ENCODE data around the gene VDAC1.

Gene VDAC1

DNA sequence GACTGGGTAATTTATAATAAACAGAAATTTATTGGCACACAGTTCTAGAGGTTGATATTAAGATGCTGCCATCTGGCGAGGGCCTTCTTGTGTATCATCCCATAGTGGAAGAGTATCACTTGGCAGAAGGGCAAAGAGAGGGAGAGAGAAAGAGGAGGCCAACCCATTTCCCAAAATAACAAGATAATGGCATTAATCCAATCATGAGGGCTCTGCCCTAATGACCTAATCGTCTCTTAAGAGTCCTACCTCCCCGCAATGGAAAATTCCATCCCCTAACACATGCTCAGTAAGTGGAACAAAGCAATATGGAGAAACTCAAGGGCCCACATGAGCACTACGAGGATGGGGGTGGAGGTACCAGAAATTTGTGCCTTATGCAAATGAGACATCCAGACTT lies 17.6 kb upstream of the VDAC1 start:
- no peak for DNase-seq

DNA sequence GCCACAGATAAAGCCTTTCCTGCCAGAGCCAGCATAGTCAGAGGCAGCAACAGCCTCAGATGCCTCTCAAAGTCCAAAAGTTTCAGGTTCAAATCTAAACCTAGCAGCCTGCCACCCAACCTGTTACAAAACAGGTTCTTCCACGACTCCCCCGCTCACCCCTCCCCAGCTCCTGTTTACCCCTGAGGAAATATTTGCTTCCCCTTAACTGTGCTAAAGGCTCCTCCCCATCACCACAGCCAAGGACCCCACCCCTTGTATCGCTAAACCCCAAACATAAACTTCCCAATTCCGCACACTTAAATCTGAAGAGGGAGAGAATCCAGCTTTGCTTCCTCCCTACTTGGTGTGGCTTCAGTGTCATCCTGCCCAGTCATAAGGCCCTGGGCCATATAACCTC lies 15.4 kb upstream of the VDAC1 start:
- DNase-seq, result no peak

DNA sequence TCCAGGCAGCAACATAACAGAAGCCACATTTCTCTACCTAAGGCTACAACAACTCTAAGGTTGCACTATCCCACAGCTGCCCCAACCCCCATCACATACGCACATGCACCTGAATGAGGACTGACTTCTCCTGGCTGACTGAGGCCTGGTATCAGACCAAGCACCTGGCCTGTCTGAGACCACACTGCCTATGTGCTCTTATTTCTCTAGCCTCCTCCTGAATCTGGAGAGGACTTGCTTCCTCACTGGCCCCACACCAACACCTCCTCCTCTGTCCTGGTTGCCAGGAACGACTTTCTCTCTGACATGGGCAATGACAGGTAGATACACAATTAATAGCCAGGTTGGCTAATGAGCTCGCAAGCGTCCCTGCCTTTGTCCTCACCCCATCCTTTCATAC lies 14.9 kb upstream of the VDAC1 start:
- no peak for DNase-seq

DNA sequence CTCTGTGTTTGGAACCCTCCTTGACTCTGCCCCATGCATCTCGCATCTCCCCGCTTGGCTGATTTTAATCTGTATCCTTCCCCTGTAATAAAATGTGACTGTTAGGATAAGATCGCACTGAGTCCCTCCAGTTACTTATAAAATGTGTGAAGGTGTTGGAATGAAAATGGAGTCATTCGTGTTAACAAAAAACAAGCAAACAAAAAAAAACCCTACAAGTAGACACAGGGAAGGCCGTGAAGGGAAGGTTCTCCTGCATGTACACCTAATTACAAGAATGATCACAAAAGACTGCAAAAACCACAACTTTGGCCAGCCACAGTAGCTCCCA lies 14.2 kb upstream of the VDAC1 start:
- DNase-seq, result no peak

DNA sequence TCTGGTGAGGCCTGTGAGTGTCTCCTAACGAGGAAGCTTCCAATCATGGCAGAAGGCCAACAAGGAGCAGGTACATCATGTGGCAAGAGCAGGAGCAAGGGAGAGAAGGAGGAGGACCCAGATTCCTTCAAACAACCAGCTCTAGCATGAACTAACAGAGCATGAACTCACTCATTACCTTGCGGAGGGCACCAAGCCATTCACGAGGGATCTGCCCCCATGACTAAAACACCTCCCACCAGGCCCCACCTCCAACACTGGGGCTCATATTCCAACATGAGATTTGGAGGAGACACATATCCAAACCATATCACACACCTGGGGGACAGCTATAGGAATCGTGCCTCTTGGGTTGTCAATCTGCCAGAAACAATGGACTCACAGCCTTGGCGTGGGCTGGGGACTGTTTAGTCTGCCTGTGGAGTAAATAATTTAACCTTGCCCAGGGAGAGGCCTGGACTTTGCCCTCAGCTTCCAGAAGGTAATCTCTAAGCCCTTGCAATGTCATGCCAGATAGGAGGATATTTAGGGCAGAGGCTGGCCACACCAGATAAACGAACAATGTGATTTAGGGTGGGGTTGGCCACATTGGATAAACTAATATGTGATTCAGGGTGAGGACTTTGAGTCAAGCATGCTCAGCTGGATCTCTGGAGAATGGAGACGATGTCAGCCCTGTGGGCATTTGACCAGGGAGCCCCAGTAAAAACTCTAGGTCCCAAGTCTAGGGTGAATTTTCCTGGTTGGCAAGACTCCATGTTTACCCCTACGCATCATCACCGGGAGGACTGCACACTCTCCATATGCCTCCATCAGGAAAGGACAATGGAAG lies 13.6 kb upstream of the VDAC1 start:
- DNase-seq, result no peak

DNA sequence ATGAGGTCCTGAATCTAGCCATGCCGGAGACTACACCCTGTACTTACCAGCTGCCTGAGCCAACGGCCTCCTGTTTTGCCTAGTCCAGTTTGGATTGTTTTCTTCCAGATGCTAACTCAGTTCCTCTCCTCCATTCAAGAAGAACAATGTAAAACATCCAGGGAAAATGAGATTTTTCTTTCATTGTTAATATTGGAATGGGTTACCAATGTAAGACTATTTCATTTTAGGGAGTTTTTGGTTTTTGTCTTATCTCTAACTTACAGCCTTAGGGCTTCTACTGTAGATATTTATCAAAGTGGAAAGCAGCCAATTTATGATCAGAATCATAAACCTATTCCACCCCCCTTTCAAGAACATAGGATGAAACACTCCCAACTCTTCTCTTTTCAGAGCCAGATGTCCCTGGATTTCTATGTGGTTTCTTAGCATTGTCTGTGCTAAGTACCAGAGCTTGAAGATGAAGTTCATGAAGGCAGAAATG lies 3.5 kb upstream of the VDAC1 start:
- DNase-seq, result no peak

DNA sequence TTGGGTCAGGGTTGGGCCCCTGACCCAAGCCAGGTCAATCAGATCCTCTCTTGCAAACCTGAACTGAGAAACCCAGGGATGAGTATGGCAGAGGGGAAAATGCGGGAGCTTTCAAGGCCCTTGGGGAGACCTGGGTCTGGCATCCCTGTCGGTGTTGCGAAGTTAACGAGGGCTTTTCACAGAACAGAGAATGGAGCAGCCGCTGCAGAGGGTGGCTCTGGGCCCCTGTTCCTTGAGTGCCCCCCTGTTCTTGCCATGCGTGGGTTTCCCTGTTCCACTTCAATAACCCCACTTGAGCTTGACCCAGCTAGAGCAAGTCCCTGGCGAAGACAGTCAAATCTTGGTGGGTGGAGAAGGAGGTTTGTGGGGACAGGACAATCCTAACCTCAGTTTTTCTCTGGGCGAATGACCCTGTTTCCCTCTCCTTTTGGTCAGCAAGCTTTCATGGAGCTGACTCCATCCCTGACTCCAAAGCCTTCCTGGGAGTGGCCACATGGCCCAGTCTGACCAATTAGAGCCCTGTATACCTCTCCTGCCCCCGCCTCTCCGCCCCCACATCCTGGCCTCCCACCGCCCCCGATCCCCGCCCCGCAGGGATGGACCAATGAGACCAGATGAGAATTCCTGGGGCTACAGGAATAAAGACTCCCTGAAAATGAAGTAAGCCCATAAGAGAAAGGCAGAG lies 2.9 kb upstream of the VDAC1 start:
- DNase-seq, result no peak

DNA sequence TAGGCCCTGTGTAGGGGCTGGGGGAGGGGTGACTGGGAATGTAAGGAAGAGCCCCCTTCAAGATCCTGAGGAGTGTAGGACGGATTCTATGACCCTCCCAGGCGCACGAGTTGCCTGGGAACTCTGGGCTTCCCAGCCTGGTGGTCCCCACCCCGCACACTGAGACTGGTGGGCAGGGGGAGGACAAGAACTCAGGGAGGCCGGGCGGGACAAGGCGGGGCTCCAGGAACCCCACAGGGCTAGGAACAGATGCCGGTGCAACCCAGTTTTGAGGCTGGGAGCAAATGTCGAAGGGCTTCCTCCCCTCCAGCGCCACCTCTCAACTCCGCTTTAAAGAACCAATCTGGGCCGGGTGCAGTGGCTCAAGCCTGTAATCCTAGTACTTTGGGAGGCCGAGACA lies 1.3 kb upstream of the VDAC1 start:
- no peak for DNase-seq

DNA sequence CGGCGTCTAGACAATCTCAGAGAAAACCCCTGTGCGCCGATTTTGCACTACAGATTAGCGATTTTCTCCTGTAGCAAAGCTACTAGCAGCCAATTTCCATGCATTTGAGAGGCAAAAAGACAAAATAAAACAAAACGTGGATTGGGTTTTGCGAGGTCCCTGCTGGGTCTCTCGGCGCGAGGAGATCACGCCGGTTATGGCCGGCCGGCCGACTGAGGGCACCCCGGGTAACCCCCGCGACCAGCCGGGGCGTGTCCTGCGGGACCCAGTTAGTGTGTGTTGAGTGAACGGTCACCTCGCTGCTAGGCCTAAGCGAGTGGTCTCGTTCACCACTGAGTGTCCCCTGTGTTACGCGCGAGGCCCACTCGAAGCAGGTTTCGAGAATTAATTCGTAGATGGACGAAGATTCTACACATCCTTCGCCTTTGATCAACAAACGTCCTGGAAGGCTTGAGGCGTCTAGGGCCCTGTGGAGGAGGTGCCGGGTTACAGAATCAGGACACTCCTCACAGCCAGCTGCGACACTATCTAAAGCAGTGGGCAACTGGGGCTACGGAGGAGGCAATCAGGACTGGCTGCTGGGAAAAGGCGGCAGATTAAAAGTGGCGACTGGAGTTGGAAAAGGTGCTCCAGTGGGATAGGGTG lies 764 bp upstream of the VDAC1 start:
- no peak for DNase-seq

DNA sequence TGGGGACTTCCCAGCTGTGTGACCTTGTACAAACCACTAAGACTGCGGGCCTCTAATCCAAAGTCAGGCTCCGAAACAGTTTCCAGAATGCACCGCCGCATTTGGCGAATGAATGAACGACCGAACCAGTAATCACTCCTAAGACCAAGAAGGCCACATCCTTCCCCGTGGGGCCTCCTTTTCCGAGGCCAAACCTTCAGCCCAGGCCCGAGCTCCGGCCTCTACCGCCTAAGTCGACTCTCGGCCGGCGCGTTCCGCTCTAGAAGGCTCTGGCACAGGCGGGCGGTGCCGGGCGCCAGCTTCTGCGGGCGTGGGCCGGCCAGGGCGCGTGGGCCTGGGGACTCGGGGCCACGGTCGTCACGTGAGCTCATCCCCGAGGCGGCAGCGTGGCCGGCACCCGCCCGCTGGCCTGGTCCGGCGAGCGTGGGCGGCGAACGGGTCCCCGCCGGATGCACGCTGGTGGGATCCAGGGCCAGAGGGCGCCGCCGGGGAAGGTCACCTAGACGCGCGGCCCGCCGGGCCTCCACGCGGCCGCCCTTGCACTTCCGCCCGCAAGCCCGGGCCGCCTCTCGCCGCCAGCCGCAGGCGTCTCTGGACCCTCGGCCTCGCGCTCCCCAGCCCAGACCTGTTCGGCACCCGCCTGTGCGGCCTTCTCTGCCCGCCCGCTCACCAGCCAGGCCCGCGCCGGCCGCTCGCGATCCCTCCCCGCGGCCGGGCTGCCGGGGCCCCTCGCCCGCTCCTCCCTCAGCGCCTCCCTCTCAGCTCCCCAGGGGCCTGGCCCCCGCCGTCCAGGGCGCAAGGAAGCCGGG lies 754 bp downstream of the VDAC1 start:
- no peak for DNase-seq

DNA sequence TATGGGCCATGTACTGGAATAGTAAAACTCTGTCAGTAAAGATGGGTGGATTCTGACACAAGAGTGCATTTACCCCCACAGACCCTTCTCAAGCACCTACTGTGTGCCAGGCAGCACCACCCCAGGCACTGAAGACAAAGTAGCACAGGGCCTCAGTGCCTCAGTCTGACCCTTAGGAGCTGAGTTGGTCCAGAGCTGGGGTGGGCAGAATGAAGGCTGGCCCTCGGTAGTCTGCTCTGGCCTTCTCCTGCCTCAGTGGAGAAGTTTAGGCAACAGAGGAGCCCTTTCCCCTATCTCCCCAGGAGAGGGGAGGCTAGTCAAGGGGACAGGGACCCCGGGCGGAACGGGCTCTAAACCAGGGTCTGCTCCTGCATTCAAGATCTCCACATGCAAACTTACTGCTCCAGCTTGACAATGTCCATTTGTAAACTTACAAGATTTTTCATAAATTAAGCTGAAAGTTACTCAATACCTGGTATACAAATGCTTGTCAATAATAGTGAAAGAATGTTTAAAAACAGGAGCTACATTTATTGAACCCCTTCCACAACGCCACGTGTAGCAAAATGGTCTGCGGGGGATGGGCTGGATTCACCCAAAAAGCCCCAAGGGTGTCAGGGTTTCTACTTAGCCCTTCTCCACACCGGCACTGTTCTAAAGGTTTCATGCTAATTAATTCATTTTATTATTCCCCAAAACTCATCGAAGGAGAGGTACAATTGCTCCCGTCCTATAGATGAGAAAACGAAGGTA lies 1.5 kb downstream of the VDAC1 start:
- DNase-seq, result no peak

DNA sequence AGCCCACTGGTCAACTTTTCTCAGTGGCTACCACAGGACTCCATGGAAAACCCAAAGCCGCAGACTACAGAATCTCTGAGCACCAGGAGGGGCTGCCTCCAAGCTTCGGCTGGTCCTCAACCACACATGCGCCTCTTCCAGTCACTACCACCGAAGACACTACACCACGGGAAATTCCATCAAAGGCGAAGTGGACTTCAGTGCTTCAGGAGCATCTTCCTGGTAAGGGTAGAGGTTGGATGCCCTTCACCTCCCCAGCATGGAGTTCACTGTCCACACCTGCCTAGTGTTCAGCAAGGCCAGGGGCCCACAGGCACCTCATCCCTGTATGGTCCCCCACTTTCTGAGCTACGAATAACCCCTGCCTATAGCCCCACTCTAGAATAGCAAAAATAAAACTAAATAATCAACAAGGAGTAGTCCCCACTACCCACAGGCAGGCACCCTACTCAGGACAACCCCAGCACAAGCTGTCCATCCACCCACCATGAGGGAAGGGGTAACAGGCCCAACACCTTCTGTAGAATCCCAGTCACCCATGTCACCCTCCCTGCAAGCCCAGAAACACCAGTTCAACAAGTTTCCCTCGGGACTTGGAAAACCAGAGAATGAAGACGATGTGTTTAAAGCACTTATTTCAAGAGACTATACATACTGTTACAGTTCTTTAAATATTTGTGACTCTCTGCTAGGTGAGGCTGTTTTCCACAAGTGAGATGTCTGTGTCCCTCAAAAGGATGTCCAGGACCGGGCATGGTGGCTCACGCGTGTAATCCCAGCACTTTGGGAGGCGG lies 2.6 kb downstream of the VDAC1 start:
- no peak for DNase-seq

DNA sequence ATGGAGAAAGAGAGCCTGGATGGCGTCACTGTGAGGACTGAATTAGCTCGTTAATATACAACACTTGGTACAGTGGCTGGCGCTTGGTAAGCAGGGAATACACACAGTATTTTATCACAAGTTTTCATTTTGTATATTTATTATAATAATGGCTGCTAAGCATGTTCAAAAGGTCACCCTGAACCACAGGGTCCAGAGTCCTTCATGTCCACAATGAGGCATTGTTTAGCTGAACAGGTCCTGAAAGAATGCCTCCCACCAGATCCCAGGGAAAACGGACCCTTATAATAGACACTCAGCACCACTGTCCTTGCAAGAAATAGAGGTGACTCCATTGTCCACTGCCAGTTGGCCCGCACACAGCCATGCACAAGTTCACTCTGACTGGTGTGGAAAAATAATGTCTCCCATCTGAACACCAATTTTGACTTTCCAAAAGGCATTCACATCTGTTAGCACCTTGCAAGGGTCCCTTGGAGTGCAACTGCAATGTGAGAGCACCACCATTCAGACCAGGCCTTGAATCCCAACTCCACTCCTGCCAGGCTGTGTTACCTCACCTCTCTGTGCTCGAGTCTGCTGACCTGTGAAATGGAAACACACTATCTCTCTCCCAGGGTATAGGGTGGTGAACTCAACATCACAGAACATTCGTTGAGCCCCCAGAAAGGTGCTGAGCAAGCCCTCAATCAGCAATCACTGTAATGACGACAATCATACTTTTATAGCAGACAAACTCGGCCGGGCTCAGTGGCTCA lies 3.9 kb downstream of the VDAC1 start:
- no peak for DNase-seq

DNA sequence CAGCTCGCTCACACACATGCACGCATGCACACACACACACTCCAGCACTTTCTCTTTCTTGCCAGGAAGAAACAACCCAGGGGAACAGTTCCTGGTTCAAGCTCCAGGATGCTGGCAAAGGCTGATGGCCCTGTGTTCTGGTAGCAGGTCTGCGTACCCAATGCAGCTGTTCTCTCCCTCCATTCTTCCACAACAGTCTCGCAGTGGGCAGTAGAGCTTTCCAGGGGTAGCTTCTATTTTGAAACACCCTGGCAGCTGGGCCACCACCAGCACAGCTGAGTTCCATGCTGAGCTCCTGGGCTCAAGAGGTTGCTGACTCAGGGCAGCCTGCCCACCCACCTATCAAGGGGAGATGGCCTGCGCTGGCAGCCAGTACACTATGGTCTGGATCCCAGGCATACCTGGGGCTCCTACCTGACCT lies 4.7 kb downstream of the VDAC1 start:
- no peak for DNase-seq

DNA sequence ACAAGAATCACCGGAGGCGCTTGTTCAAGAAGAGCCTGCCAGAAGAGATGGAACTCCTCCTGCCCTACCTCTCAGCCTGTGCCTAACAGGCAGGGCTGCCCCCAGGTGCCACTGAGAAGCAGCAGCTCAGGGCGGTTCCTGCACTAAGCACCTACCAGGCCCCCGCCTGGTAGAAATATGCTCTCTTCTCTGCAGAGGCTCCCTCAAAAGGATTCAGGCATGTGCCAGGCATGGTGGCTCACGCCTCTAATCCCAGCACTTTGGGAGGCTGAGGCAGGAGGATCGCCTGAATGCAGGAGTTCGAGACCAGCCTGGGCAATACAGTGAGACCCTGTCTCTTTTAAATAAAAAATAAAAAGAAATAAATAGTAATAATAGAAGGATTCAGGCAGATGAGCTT lies 6.0 kb downstream of the VDAC1 start:
- DNase-seq, result no peak

DNA sequence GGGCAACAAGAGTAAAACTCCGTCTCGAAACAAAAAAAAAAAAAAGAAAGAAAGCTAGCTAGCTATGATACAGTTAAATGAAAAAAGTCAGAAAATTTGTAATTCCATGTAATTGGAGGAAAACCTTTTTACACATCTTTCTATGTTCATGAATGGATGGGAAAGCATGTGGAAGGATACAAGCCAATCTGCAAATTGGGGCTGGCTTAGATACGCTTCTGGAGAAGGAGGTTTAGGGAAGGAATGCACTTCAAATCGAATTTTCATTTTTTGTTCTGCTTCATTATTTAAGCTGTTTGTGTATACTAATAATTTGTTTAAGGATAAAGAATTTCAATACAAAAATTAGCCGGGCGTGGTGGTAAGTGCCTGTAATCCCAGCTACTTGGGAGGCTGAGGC lies 6.7 kb downstream of the VDAC1 start:
- DNase-seq, result no peak

DNA sequence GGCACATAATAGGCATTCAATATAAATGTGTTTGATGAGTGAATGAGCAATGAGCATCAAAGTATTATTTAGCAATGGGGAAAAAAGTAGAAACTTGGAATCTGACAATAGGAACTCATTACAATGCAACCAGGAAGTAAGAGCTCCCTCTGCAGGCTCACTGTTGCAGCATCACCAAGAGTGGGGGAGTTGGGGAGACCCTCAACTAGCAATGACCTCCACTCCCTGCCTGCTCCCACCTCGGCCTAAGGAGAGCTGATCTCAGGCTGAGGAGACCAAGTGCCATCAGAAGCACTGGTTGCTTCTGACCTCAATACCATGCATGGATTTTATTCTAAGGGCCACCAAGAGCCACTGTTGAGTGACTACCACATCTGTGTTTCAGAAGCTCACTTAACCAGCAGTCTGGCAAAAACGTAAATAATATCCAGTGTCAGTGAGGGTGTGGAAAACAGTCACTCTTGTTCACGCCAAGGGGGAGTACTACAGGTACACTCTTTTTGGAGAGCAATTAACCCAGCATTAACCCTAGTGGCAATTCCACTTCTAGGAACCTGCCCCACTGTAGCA lies 8.0 kb downstream of the VDAC1 start:
- DNase-seq, result no peak

DNA sequence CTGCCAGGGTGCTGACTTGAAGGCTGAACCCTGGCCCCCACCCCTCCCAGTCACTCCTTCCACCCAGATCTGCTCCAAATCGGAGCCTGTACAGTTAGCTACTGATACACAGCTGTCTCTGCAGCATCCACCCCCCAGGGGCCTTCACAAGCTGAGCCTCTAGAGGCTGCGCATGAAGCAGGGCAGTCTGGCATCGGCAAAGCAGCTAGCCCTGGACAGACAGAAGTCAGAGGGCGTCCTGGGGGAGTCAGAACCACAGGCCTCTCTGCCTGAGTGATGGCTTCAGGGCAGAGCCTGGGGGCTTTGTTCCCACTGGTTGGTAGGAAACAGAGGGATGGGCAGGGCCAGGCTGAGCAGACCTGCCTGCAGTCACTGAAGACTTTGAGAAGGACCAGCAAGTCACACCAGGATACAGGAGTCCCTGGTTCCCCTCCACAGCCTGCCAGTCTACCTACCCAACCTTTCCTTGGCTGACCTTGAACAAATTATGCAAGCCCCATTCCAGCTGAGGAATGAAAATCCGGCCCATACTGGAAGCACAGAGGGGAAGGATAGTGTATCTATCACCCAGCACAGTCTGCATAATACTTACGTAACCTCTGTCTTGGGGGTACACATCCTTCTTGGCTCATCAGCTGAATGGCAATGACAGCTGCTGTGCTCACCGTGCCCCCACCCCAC lies 8.8 kb downstream of the VDAC1 start:
- no peak for DNase-seq

DNA sequence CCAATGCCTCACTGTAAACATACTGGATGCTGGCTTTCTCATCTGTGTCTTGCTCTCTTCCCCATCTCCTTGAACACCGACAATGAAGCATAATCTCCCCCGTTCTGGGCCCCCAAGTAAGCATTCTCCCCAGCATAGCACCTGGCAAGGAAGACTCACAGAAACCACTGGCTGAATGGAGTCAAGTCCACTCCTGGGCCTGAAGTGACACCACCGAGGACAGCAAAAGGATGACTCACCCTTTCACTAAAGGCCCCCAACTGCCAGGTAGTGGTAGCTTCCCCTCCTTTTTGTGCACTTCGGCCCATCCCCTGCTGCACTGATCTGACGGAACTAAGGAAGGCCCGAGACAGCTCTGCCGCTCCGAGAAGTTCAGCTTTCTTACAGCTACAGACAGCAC lies 9.4 kb downstream of the VDAC1 start:
- DNase-seq, result no peak

DNA sequence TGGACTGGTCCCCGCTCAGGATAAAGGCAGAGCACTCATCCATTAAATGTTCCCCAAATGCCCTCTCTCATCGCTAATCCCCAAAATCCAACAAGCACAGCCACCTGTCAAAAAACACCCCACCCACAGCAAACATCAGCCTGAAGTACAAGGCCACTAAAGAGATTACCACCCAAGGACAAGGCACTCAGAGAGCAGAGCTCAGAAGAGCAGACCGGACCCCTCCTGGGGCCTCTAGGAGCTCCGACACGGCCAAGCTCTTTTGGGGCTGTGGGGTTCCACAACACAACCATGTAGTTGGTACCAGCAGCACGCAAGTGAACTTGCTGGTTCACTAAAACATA lies 9.8 kb downstream of the VDAC1 start:
- no peak for DNase-seq
